IMR-90 (cell line): ENCODE data around the gene TAT.

ENCODE experiments used
- CEBPB ChIP-seq: IDR thresholded peaks from 2 replicates; pipeline ENCODE4 v1.6.1; 2012; ENCODE audit warnings: low read depth, low read length, improper control_type of control experiment
- CTCF ChIP-seq: conservative IDR thresholded peaks from 2 replicates; pipeline ENCODE4 v1.5.1; 2012; ENCODE audit warnings: mild to moderate bottlenecking, low read depth, low read length, improper control_type of control experiment
- ELK1 ChIP-seq: fragments of 150-350 bp; IDR thresholded peaks from 2 replicates; pipeline ENCODE4 v1.6.1; 2016; ENCODE audit warnings: low read depth, mild to moderate bottlenecking, low read length, moderate library complexity, borderline replicate concordance
- MAFK ChIP-seq: IDR thresholded peaks from 2 replicates; pipeline ENCODE4 v1.6.1; 2012; ENCODE audit warnings: low read depth, low read length, improper control_type of control experiment
- MAZ ChIP-seq: IDR thresholded peaks from 2 replicates; pipeline ENCODE4 v1.6.1; 2012; ENCODE audit warnings: low read depth, mild to moderate bottlenecking, low read length, improper control_type of control experiment, moderate library complexity, borderline replicate concordance
- MXI1 ChIP-seq: IDR thresholded peaks from 2 replicates; pipeline ENCODE4 v1.6.1; 2012; ENCODE audit warnings: low read depth, mild to moderate bottlenecking, low read length, moderate library complexity, borderline replicate concordance
- NFE2L2 ChIP-seq: fragments of 150-350 bp; IDR thresholded peaks from 2 replicates; pipeline ENCODE4 v1.6.1; 2016; ENCODE audit warnings: low read depth, mild to moderate bottlenecking, low read length
- POLR2A ChIP-seq: IDR thresholded peaks from 2 replicates; pipeline ENCODE4 v1.6.1; 2012; ENCODE audit warnings: mild to moderate bottlenecking, low read depth, low read length
- RAD21 ChIP-seq: IDR thresholded peaks from 2 replicates; pipeline ENCODE4 v1.6.1; 2012; ENCODE audit warnings: low read length, improper control_type of control experiment
- RCOR1 ChIP-seq: IDR thresholded peaks from 2 replicates; pipeline ENCODE4 v1.6.1; 2012; ENCODE audit warnings: mild to moderate bottlenecking, low read length, improper control_type of control experiment; ENCODE audit not compliant: insufficient replicate concordance
- RFX5 ChIP-seq: IDR thresholded peaks from 2 replicates; pipeline ENCODE4 v1.8.0; 2012; ENCODE audit warnings: low read depth, mild to moderate bottlenecking, low read length, moderate library complexity
- SMC3 ChIP-seq: fragments of 150-350 bp; IDR thresholded peaks from 2 replicates; pipeline ENCODE4 v1.6.1; 2016; ENCODE audit warnings: low read depth, mild to moderate bottlenecking, antibody characterized with exemption, low read length, moderate library complexity
- USF2 ChIP-seq: fragments of 150-350 bp; IDR thresholded peaks from 2 replicates; pipeline ENCODE4 v1.6.1; 2017; ENCODE audit warnings: mild to moderate bottlenecking, antibody characterized with exemption, low read length, low read depth

GRCh38 chr16:71536752-71537499 is 40.0 kb downstream of the TAT start:
- TF ChIP-seq CTCF (no peak), RAD21 (no peak), CEBPB (no peak), MAZ (no peak), SMC3 (no peak), POLR2A (no peak), USF2 (no peak), ELK1 (no peak), RCOR1 (no peak), MAFK (no peak), NFE2L2 (no peak), RFX5 (no peak), MXI1 (no peak)
